ENCODE data around the gene BABAM1. TPM values are rescaled to one million over a fixed set of nuclear protein-coding genes. Genes with fewer than 3 reads are reported as not detected.

The BABAM1 gene
- total RNA-seq, 2 experiments from 2014 or later, result 111 to 113 TPM

DNA sequence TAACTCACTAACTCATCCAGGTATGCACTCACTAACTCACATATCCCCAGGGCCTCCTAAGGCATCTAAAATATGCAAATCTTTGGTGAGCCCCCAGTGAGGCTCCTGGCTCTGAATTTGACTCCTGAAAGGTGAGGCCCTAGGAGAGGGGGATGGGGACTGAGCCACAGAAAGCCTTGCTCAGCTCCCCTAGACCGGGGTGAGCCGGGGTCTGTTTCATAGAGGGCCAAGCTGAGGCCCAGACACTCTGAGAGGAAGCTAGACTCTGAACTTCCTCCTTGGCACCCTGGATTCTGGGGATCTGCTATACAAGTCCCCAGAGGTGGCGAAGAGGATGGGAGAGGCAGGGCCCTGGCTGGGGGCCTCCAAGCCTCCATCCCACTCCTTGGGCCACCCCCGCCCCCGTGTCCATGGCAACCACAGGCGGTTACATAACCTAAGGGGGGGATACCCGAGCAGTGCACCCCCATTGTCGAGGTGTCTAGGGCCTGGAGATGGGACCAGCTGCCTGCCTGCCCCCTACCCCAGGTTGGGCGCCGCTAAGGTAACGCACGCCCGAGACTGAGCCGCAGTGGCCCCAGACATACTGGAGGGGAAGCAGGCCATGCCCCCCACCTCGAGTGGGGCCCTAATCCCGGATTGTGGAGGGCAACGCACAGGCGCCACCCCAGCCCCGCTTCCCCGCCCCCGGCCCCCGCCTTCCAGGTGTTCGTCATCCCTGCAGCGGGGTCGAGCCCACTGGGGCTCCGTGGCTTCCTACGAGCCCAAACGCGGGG is 35.3 kb downstream of the BABAM1 start:
- DNase-seq, result no peak
- Mint-ChIP-seq H3K36me3 (ENCODE audit: low read depth) (peaks cover 11% of the 10 kb centered on the region), H3K27ac (peak overlapping the region; percentile 54), H3K4me1 (peaks cover 36% of the 10 kb centered on the region), H3K9me3 (no peaks in the 10 kb centered on the region), H3K4me3 (peak overlapping the region; percentile 68), H3K27me3 (no peaks in the 10 kb centered on the region)
- CTCF ChIA-PET, result interaction anchor here (1.6 to 3.1 kb wide), 2 partner anchors 8 to 11 kb away, joined by 3 to 19 read pairs; no protein-coding TSS in a partner anchor
- POLR2A ChIA-PET, result no interaction called here

DNA sequence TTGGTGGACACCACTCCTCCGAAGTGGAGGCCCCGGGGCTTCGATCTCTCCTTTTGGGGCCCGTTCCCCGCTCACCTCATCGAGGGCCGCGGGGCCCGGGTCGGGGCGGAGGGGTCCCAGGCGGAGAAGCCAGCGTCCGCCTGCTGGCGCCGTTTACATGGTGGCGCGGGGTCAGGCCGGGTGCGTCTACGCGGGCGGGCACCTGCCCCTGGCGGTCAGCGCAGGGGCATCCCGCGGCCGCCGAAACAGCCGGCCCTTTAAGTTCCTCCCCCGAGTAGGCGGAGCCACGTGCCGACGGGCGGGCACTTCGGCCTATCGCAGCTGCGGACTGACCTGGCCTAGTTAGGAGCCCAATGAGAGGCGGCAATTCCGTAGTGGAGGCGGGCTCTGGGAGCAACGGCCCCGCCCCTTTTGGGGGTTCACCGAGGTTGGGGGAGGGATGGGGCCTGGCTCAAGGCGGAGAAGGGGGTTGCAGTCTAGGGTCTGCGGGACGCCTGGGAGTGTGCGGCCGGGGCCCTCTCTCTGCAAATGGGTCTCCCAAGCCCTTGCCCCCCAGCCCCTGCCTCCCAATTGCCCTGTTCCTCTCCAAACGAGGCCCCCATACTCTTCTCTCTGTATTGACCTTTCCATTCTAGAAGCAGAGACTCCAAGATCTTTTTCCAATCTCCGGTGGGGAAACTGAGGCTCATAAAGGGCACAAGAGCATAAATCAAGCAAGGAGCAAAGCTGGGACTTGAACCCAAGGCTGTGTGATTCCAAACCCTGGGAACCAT is 36.1 kb downstream of the BABAM1 start, which contains the start of gene ABHD8:
TSS of gene ABHD8 (minus strand) at position 259 of the 773 bp plus-strand sequence. CDS start 1,809 bp downstream, outside the sequence.
- CTCF ChIA-PET, result interaction anchor here (0.5 to 3.1 kb wide), 7 partner anchors 9 to 126 kb away, joined by 3 to 19 read pairs (median 3); partner anchors contain the start of genes ANKLE1 and USE1
- H3K9me3 Mint-ChIP-seq, result no peaks in the 10 kb centered on the region
- H3K4me1 Mint-ChIP-seq, result peaks cover 41% of the 10 kb centered on the region
- H3K27me3 Mint-ChIP-seq, result no peaks in the 10 kb centered on the region
- peak within 1 kb of the TSS; percentile 68 for H3K4me3 Mint-ChIP-seq
- POLR2A ChIA-PET, result interaction anchor here (0.6 to 0.7 kb wide), 2 partner anchors 36 to 546 kb away, joined by 3 to 10 read pairs; partner anchors contain the start of gene BABAM1
- peaks cover 7% of the 10 kb centered on the region for H3K36me3 Mint-ChIP-seq (ENCODE audit: low read depth)
- peak within 1 kb of the TSS; percentile 81 for H3K27ac Mint-ChIP-seq
- peak; percentile 95 for DNase-seq

GRCh38 chr19:17303940-17304267 is 36.7 kb downstream of the BABAM1 start:
- Mint-ChIP-seq H3K27ac (no peak overlapping the region), H3K4me3 (peak overlapping the region; percentile 68), H3K9me3 (no peaks in the 10 kb centered on the region), H3K4me1 (peaks cover 42% of the 10 kb centered on the region), H3K36me3 (ENCODE audit: low read depth) (peaks cover 3% of the 10 kb centered on the region), H3K27me3 (no peaks in the 10 kb centered on the region)
- CTCF ChIA-PET, result interaction anchor here (0.5 to 3.1 kb wide), 8 partner anchors 9 to 125 kb away, joined by 3 to 19 read pairs (median 4); partner anchors contain the start of genes ANKLE1 and USE1
- POLR2A ChIA-PET, result interaction anchor here (0.6 to 0.7 kb wide), 2 partner anchors 37 to 546 kb away, joined by 3 to 10 read pairs; partner anchors contain the start of gene BABAM1
- no peak for DNase-seq

DNA sequence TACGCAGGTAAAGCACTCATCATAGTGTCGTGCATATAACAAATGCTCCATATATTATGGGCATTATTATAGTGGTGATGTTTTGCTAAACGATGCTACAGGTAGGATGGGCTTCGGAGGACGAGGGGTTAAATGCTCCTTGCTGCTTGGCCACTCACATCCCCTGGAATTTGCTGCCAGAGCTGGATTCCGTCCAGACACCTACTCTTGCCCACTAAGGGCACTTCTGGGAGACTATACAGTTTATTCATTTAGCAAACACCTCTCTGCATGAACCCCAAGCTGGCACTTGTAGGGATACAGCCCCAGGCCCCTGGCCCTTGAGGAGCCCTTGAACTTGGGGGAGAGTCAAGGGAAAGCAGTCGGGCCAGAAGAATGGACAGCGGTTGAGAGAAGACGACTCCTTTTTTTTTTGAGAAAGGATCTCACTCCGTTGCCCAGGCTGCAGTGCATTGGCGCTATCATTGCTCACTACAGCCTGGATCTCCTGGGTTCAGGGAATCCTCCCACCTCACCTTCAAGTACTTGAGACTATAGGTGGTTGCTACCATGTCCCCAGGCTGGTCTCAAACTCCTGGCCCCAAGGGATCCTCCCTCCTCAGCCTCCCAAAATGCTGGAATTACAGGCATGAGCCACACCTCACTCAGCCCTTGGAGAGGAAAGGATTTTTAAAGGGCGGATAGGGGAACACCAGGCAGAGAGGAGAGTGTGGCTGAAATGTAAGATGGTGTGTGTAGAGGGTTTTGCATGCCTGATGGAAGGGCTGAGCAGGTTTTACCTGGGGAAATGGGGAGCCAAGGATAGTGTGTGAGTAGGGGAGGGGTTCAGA is 37.4 kb downstream of the BABAM1 start:
- Mint-ChIP-seq H3K36me3 (ENCODE audit: low read depth) (peaks cover 4% of the 10 kb centered on the region), H3K27me3 (no peaks in the 10 kb centered on the region), H3K27ac (peak overlapping the region; percentile 94), H3K4me3 (peak overlapping the region; percentile 91), H3K4me1 (peaks cover 47% of the 10 kb centered on the region), H3K9me3 (no peaks in the 10 kb centered on the region)
- ChIA-PET CTCF (interaction anchor here (0.5 to 3.1 kb wide), 17 partner anchors 10 to 628 kb away, joined by 3 to 19 read pairs (median 4); partner anchors contain the start of genes ANKLE1, BABAM1, BST2 and MVB12A), POLR2A (interaction anchor here (0.6 to 0.7 kb wide), 3 partner anchors 37 to 545 kb away, joined by 3 to 10 read pairs (median 5); partner anchors contain the start of gene BABAM1)
- no peak for DNase-seq

DNA sequence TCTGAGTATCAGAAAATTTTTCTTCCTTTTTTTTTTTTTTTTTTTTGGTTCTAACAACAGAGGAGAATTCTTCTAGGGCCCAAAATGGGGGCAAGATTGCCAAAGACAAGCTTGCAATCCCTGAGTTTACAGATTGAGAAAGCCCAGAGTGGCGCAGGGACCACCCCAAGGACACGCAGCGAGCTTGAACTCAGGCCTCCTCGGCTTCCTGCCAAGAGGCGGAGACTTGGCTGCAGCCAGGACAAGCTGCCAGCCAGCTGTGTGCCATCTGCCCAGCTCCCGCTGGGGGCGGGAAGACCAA is 37.9 kb downstream of the BABAM1 start:
- ChIA-PET CTCF (interaction anchor here (0.6 to 3.1 kb wide), 13 partner anchors 11 to 629 kb away, joined by 3 to 19 read pairs (median 4); partner anchors contain the start of genes ANKLE1, BABAM1, BST2 and MVB12A), POLR2A (interaction anchor here (0.6 kb wide), 1 partner anchor 116 kb away, joined by 5 read pairs; no protein-coding TSS in a partner anchor)
- H3K9me3 Mint-ChIP-seq, result no peaks in the 10 kb centered on the region
- H3K4me1 Mint-ChIP-seq, result peaks cover 49% of the 10 kb centered on the region
- DNase-seq, result no peak
- H3K36me3 Mint-ChIP-seq (ENCODE audit: low read depth), result peaks cover 4% of the 10 kb centered on the region
- peak overlapping the region; percentile 91 for H3K4me3 Mint-ChIP-seq
- H3K27me3 Mint-ChIP-seq, result no peaks in the 10 kb centered on the region
- H3K27ac Mint-ChIP-seq, result peak overlapping the region; percentile 94

DNA sequence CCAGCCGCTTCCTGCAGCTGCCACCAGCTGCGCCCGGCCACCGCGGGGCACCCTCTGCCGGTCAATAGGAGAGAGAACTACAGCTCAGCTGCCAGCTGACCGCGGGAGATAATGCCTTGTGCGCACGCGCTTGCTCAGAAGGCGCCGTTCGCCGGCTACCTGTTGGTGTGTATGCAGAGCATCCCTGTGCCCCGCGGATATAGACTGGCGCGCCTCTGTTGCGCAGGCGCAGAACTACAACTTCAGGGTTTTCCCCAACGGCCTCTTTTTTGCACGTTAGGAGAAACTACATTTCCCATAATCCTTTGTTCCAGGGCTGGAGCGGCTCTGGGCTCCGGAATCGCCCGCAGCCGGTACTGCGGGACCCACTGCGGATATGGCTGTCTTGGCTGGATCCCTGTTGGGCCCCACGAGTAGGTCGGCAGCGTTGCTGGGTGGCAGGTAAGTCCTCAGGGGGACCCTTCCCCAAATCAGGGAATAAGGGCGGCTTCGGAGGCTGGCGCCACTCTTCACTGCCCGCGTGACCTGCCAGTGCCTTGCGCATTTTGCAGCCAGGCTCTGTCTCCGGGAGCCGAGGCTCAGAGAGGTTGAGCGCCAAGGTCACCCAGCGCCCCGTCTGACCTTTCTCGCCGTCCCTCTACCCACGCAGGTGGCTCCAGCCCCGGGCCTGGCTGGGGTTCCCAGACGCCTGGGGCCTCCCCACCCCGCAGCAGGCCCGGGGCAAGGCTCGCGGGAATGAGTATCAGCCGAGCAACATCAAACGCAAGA is 38.5 kb downstream of the BABAM1 start, which contains the start of gene MRPL34:
TSS of gene MRPL34 (plus strand) at position 356 of the 768 bp plus-strand sequence. CDS start at position 377, 21 bp downstream.
- ChIA-PET POLR2A (no interaction called here), CTCF (interaction anchor here (0.6 to 3.1 kb wide), 15 partner anchors 9 to 629 kb away, joined by 3 to 19 read pairs (median 4); partner anchors contain the start of genes ANKLE1, BABAM1, BST2 and MVB12A)
- DNase-seq, result peak; percentile 97
- peak within 1 kb of the TSS; percentile 94 for H3K27ac Mint-ChIP-seq
- H3K36me3 Mint-ChIP-seq (ENCODE audit: low read depth), result peaks cover 4% of the 10 kb centered on the region
- H3K27me3 Mint-ChIP-seq, result no peaks in the 10 kb centered on the region
- H3K4me1 Mint-ChIP-seq, result peaks cover 54% of the 10 kb centered on the region
- peak within 1 kb of the TSS; percentile 91 for H3K4me3 Mint-ChIP-seq
- no peaks in the 10 kb centered on the region for H3K9me3 Mint-ChIP-seq

- Mint-ChIP-seq H3K36me3 (ENCODE audit: low read depth) (peaks cover 2% of the 10 kb centered on the region), H3K27ac (peak overlapping the region; percentile 94), H3K27me3 (no peaks in the 10 kb centered on the region), H3K9me3 (no peaks in the 10 kb centered on the region), H3K4me1 (peaks cover 57% of the 10 kb centered on the region), H3K4me3 (peak overlapping the region; percentile 91)
- ChIA-PET POLR2A (no interaction called here), CTCF (interaction anchor here (0.6 to 1.7 kb wide), 6 partner anchors 9 to 914 kb away, joined by 3 to 5 read pairs (median 4); partner anchors contain the start of gene ANKLE1)
- DNase-seq, result no peak
These were observed 39.1 kb downstream of the BABAM1 start for GRCh38 chr19:17306285-17306714.

GRCh38 chr19:17307876-17308377 is 40.7 kb downstream of the BABAM1 start:
- Mint-ChIP-seq H3K4me1 (peaks cover 56% of the 10 kb centered on the region), H3K27ac (no peak overlapping the region)
- CTCF ChIA-PET, result no interaction called here

DNA sequence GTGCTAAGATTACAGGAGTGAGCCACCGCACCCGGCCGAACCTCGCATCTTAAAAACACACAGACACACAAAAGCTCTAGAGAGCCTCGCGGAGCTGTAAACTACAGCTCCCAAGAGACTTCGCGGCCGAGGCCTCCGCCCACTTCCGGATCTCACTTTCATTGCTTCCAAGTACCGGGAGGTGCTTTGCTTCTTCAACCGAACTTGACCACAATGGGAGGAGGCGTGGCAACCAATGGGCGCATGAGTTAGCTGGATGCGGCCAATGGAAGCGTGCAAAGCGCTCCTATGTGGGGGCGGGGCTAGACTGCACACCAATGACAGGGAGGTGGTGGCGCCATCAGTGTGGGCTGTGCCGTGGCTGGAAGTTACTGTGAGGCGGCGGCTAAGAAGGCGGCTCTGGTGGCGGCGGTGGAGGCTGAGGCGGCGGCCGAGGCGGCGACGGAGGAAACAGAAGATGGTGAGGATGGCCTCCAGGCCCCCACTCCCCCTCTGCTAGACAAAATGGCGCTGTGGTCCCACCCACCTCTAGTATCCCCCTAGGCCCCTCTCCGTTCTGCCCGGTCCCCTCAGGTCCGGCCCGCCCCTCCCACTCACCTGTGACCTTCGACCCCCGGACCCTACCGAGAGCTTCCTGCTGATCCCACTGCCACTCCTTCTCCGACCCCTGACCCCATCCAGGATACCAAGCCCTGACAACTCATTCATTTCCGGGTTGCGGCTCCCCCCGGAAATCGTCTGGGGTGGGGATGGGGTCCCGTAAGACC is 42.1 kb downstream of the BABAM1 start, which contains the start of gene DDA1:
TSS of gene DDA1 (plus strand) at position 366 of the 767 bp plus-strand sequence. CDS start at position 458, 92 bp downstream.
- CTCF ChIA-PET, result interaction anchor here (0.5 to 1.9 kb wide), 11 partner anchors 13 to 855 kb away, joined by 3 to 7 read pairs (median 4); partner anchors contain the start of genes ANO8 and USE1
- Mint-ChIP-seq H3K4me1 (peaks cover 49% of the 10 kb centered on the region), H3K36me3 (ENCODE audit: low read depth) (peaks cover 9% of the 10 kb centered on the region), H3K4me3 (peak within 1 kb of the TSS; percentile 99), H3K9me3 (no peaks in the 10 kb centered on the region), H3K27ac (peak within 1 kb of the TSS; percentile 97), H3K27me3 (no peaks in the 10 kb centered on the region)
- POLR2A ChIA-PET, result interaction anchor here (1.0 kb wide), 1 partner anchor 8 kb away, joined by 3 read pairs; no protein-coding TSS in a partner anchor
- DNase-seq, result peak; percentile 100

More at GRCh38 chr19:17307876-17308377, 40.7 kb downstream of the BABAM1 start:
- Mint-ChIP-seq H3K9me3 (no peaks in the 10 kb centered on the region), H3K36me3 (ENCODE audit: low read depth) (peaks cover 6% of the 10 kb centered on the region), H3K27me3 (no peaks in the 10 kb centered on the region), H3K4me3 (peak overlapping the region; percentile 8)
- POLR2A ChIA-PET, result no interaction called here
- DNase-seq, result no peak

- Mint-ChIP-seq H3K36me3 (ENCODE audit: low read depth) (peaks cover 9% of the 10 kb centered on the region), H3K27me3 (no peaks in the 10 kb centered on the region), H3K9me3 (no peaks in the 10 kb centered on the region), H3K4me3 (peak overlapping the region; percentile 99), H3K4me1 (peaks cover 42% of the 10 kb centered on the region), H3K27ac (peak overlapping the region; percentile 97)
- DNase-seq, result no peak
- ChIA-PET POLR2A (no interaction called here), CTCF (interaction anchor here (1.6 to 1.9 kb wide), 2 partner anchors 17 to 27 kb away, joined by 6 to 7 read pairs; no protein-coding TSS in a partner anchor)
These were observed 42.8 kb downstream of the BABAM1 start for GRCh38 chr19:17309965-17310461.
